Hepatocyte (in vitro differentiated cells): ENCODE data around the gene PACRG. TPM values are rescaled to one million over a fixed set of nuclear protein-coding genes. Genes with fewer than 3 reads are reported as not detected.

Source experiments
- DNase-seq: peaks from one replicate; pipeline ENCODE4 v3.0.0-alpha.2; 2016; ENCODE audit warnings: low spot score
- H2AFZ ChIP-seq: fragments of 200-600 bp; sonication (generic); 2 replicates; pipeline ENCODE4 v1.6.0; 2016; ENCODE audit warnings: antibody characterized with exemption, mild to moderate bottlenecking
- H3K27ac ChIP-seq: fragments of 200-600 bp; sonication (generic); 2 replicates; pipeline ENCODE4 v1.5.1; 2016; ENCODE audit warnings: mild to moderate bottlenecking
- H3K27me3 ChIP-seq: fragments of 200-600 bp; sonication (generic); 2 replicates; pipeline ENCODE4 v1.6.1; 2016
- H3K36me3 ChIP-seq: fragments of 200-600 bp; sonication (generic); replicated peaks from 2 replicates; pipeline ENCODE4 v1.5.1; 2016; ENCODE audit warnings: low read depth; ENCODE audit not compliant: insufficient read depth
- H3K4me1 ChIP-seq: fragments of 200-600 bp; sonication (generic); 2 replicates; pipeline ENCODE4 v1.5.1; 2016; ENCODE audit warnings: mild to moderate bottlenecking, moderate library complexity; ENCODE audit not compliant: insufficient read depth
- H3K4me2 ChIP-seq: fragments of 200-600 bp; sonication (generic); 2 replicates; pipeline ENCODE4 v1.6.0; 2016
- H3K4me3 ChIP-seq: fragments of 200-600 bp; sonication (generic); 2 replicates; pipeline ENCODE4 v1.5.1; 2016; ENCODE audit warnings: mild to moderate bottlenecking
- H3K79me2 ChIP-seq: fragments of 200-600 bp; sonication (generic); 2 replicates; pipeline ENCODE4 v1.6.0; 2017; ENCODE audit warnings: mild to moderate bottlenecking
- H3K9me2 ChIP-seq: fragments of 200-600 bp; sonication (generic); replicated peaks from 2 replicates; pipeline ENCODE4 v1.6.0; 2017; ENCODE audit warnings: mild to moderate bottlenecking; ENCODE audit not compliant: insufficient read depth
- H3K9me3 ChIP-seq: fragments of 200-600 bp; sonication (generic); 2 replicates; pipeline ENCODE4 v1.5.1; 2016; ENCODE audit warnings: low read depth, mild to moderate bottlenecking
- H4K20me1 ChIP-seq: fragments of 200-600 bp; sonication (generic); 2 replicates; pipeline ENCODE4 v1.6.0; 2016; ENCODE audit warnings: mild to moderate bottlenecking; ENCODE audit not compliant: insufficient read depth, poor library complexity, severe bottlenecking
- EZH2 ChIP-seq: fragments of 200-600 bp; sonication (generic); IDR thresholded peaks from 2 replicates; pipeline ENCODE4 v1.6.1; 2016; ENCODE audit warnings: antibody characterized with exemption, mild to moderate bottlenecking, borderline replicate concordance
- EZH2phosphoT487 ChIP-seq: fragments of 200-600 bp; sonication (generic); IDR thresholded peaks from one replicate; pipeline ENCODE4 v1.6.1; 2018; ENCODE audit warnings: antibody characterized with exemption, mild to moderate bottlenecking, low read depth, moderate library complexity; ENCODE audit not compliant: unreplicated experiment, severe bottlenecking
- WGBS: methylation state at CpG from one replicate; pipeline ENCODE4 v1.1.6; 2016; ENCODE audit warnings: low lambda C conversion rate; ENCODE audit errors: missing lambda C conversion rate; 5-methylcytosine and 5-hydroxymethylcytosine counted together
- polyA plus RNA-seq: library from polyadenylated mRNA; unstranded; fragments of >200 nt; fragmentation: Nextera tagmentation; extraction: Ambion mirVana; gene quantifications from 2 replicates; pipeline ENCODE4 v1.2.1, GENCODE V29; 2016
- total RNA-seq: library from RNA; depleted of rRNA; stranded (reverse); fragments of >200 nt; gene quantifications from 2 replicates; pipeline ENCODE4 v1.2.3, GENCODE V29; 2014
- TF ChIP-seq, protein P1 (sequence below): fragments of 200-600 bp; sonication (generic); IDR thresholded peaks from 2 replicates; pipeline ENCODE4 v1.5.1; 2016; ENCODE audit warnings: antibody characterized with exemption, mild to moderate bottlenecking; ENCODE audit not compliant: poor library complexity

The PACRG gene
- total and polyA plus RNA-seq, 2 experiments from 2014 or later: 0.91 to 2.6 TPM

DNA sequence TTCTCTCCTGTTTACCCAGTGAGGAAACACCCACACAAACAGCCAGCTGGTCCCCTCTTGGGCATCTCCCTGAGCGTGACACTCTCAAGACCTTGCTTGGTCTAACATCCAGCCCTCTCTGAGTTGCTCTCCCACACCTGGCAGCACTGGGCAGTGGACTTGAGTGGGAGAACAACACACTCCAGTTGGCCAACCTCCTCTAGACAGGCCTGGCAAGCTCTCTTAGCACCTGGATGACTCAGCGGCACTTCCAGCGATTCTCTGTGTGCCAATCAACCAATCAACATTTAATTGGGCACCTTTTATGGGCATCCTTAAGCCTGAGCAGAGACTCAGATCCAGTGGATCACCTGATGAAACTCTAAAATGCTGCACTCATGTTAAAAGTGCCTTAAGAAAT is 610.2 kb downstream of the PACRG start:
- H3K4me2 ChIP-seq: no peak overlapping the region
- no peaks in the 10 kb centered on the region for H3K79me2 ChIP-seq
- no peak overlapping the region for H2AFZ ChIP-seq
- no peak for TF ChIP-seq EZH2
- TF ChIP-seq EZH2phosphoT487: no peak
- TF ChIP-seq, protein P1, sequence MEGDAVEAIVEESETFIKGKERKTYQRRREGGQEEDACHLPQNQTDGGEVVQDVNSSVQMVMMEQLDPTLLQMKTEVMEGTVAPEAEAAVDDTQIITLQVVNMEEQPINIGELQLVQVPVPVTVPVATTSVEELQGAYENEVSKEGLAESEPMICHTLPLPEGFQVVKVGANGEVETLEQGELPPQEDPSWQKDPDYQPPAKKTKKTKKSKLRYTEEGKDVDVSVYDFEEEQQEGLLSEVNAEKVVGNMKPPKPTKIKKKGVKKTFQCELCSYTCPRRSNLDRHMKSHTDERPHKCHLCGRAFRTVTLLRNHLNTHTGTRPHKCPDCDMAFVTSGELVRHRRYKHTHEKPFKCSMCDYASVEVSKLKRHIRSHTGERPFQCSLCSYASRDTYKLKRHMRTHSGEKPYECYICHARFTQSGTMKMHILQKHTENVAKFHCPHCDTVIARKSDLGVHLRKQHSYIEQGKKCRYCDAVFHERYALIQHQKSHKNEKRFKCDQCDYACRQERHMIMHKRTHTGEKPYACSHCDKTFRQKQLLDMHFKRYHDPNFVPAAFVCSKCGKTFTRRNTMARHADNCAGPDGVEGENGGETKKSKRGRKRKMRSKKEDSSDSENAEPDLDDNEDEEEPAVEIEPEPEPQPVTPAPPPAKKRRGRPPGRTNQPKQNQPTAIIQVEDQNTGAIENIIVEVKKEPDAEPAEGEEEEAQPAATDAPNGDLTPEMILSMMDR: no peak
- H3K4me3 ChIP-seq: no peak overlapping the region
- H3K4me1 ChIP-seq: no peaks in the 10 kb centered on the region
- DNase-seq: no peak
- no peaks in the 10 kb centered on the region for H3K36me3 ChIP-seq
- H3K9me3 ChIP-seq: no peaks in the 10 kb centered on the region
- 86% methylated on average over 3 of the region's 3 CpGs for WGBS
- no peaks in the 10 kb centered on the region for H3K27me3 ChIP-seq
- H4K20me1 ChIP-seq: no peaks in the 10 kb centered on the region
- no peaks in the 10 kb centered on the region for H3K9me2 ChIP-seq
- H3K27ac ChIP-seq: no peak overlapping the region

DNA sequence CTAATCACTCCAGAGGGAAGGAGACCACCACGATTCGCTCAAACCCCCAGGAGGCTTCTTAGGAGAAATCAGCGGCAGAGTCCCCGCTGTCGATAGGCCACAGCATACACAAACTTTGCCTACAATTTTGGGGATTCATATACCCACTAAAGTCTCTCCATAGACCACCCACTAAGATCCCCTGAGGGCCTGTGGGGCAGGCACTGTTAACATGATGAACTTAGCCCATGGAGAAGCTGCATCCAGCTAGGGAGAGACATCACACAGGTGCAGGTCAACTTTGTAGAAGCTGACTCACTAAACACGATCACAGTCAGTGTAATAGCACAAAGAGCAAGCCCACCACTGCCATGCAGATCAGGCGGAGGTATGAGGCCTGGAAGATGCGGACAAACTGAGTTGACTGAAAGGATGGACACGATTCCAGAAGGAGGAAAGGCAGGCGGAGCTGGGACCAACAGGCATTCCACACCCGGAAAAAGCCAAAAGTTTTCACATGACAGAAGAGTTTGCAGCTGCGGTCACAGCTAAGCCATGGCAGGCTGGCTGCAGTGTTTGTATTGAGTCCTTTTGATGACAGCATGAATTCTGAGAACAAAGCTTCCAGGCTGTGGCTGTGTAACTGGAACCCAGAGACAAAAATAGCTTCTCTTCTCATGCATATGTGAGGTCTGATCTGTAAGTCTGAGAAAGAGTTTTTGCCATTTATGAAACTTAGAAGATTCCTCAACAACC is 611.1 kb downstream of the PACRG start:
- H3K27me3 ChIP-seq: no peaks in the 10 kb centered on the region
- no peaks in the 10 kb centered on the region for H3K36me3 ChIP-seq
- H3K9me2 ChIP-seq: no peaks in the 10 kb centered on the region
- peak overlapping the region; percentile 18 for H3K27ac ChIP-seq
- no peaks in the 10 kb centered on the region for H4K20me1 ChIP-seq
- H3K4me2 ChIP-seq: no peak overlapping the region
- DNase-seq: no peak
- TF ChIP-seq EZH2: no peak
- no peak for TF ChIP-seq EZH2phosphoT487
- TF ChIP-seq, protein P1: no peak
- WGBS: 75% methylated on average over 12 of the region's 12 CpGs
- no peaks in the 10 kb centered on the region for H3K4me1 ChIP-seq
- no peaks in the 10 kb centered on the region for H3K79me2 ChIP-seq
- no peak overlapping the region for H2AFZ ChIP-seq
- H3K9me3 ChIP-seq: no peaks in the 10 kb centered on the region
- no peak overlapping the region for H3K4me3 ChIP-seq

DNA sequence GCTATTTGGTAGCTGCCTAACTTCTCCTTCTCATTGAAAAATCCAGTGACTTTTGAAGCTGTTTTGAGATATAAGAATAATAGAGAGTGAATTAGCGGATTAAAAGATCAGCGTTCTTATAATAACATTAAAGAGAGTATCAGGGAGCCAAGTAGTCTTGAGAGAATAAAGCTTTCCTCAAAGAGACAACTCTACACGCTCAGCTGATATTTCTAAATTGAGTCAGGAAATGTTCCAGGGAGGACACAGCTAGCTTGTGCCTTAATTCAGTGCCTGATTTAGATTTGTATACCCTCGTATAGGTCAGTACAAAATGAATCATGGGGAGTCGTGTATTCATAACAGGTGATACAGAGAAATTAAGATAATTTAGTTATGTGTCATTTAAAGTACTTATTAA is 611.7 kb downstream of the PACRG start:
- Histone ChIP-seq H3K27ac (peak overlapping the region; percentile 18), H4K20me1 (no peaks in the 10 kb centered on the region), H3K4me1 (no peaks in the 10 kb centered on the region), H3K9me3 (no peaks in the 10 kb centered on the region), H2AFZ (no peak overlapping the region), H3K4me2 (no peak overlapping the region), H3K4me3 (no peak overlapping the region), H3K79me2 (no peaks in the 10 kb centered on the region), H3K27me3 (no peaks in the 10 kb centered on the region), H3K9me2 (no peaks in the 10 kb centered on the region), H3K36me3 (no peaks in the 10 kb centered on the region)
- WGBS: 79% methylated on average over 5 of the region's 5 CpGs
- no peak for TF ChIP-seq EZH2
- TF ChIP-seq EZH2phosphoT487: no peak
- TF ChIP-seq, protein P1: no peak
- DNase-seq: no peak
